A673 (cell line): Measurements from ENCODE around the gene KANSL1. TPM values are rescaled to one million over a fixed set of nuclear protein-coding genes. Genes with fewer than 3 reads are reported as not detected.

Experiments
- BruUV-seq: library from RNA; stranded (reverse); fragments of 400-500 nt; replicated peaks from 2 replicates; lab custom pipeline; 2021; lab: Mats Ljungman, UMichigan
- CTCF ChIA-PET: fragments of 300-600 bp; sonication (Branson Sonifier 250); formaldehyde crosslinking; loops from one replicate; lab custom pipeline; 2022; ENCODE audit warnings: antibody characterized with exemption; lab: Charles Lee
- POLR2A ChIA-PET: fragments of 300-600 bp; sonication (Branson Sonifier 250); formaldehyde crosslinking; loops from one replicate; lab custom pipeline; 2022; ENCODE audit warnings: antibody characterized with exemption; ENCODE audit not compliant: low non-redundant PET; lab: Charles Lee
- DNase-seq: peaks from one replicate; pipeline ENCODE4 v3.0.0-alpha.2; 2015; ENCODE audit warnings: low spot score
- H3K27ac ChIP-seq: fragments of 200-600 bp; sonication (generic); 2 replicates; pipeline ENCODE4 v1.5.1; 2016; ENCODE audit warnings: mixed run types, low read depth, mild to moderate bottlenecking, mixed read lengths, antibody characterized with exemption, low read length; ENCODE audit not compliant: poor library complexity, severe bottlenecking
- H3K27me3 ChIP-seq: fragments of 200-600 bp; sonication (generic); replicated peaks from 2 replicates; pipeline ENCODE4 v1.6.1; 2017; ENCODE audit warnings: mixed run types, low read depth, mild to moderate bottlenecking, mixed read lengths, antibody characterized with exemption, low read length; ENCODE audit not compliant: insufficient read depth, poor library complexity
- H3K36me3 ChIP-seq: fragments of 200-600 bp; sonication (generic); 2 replicates; pipeline ENCODE4 v1.6.1; 2016; ENCODE audit warnings: mixed run types, mild to moderate bottlenecking, mixed read lengths, antibody characterized with exemption, low read length; ENCODE audit not compliant: insufficient read depth, poor library complexity, severe bottlenecking
- H3K4me1 ChIP-seq: fragments of 200-600 bp; sonication (generic); 2 replicates; pipeline ENCODE4 v1.6.1; 2017; ENCODE audit warnings: mixed run types, mild to moderate bottlenecking, mixed read lengths, antibody characterized with exemption, low read length; ENCODE audit not compliant: insufficient read depth, poor library complexity, severe bottlenecking
- H3K4me3 ChIP-seq: fragments of 200-600 bp; sonication (generic); 2 replicates; pipeline ENCODE4 v1.5.1; 2016; ENCODE audit warnings: low read depth, mixed run types, mild to moderate bottlenecking, mixed read lengths, low read length; ENCODE audit not compliant: poor library complexity, severe bottlenecking
- H3K9me3 ChIP-seq: fragments of 200-600 bp; sonication (generic); 2 replicates; pipeline ENCODE4 v1.6.1; 2016; ENCODE audit warnings: mixed run types, low read depth, mild to moderate bottlenecking, mixed read lengths, antibody characterized with exemption, low read length; ENCODE audit not compliant: poor library complexity, severe bottlenecking
- CTCF ChIP-seq: fragments of 300-800, 200-600 bp; sonication (generic); conservative IDR thresholded peaks from 2 replicates; pipeline ENCODE4 v1.5.1; 2017; ENCODE audit warnings: low read depth, mild to moderate bottlenecking, antibody characterized with exemption, low read length, moderate library complexity, mixed read lengths
- EZH2 ChIP-seq: fragments of 200-600 bp; sonication (generic); IDR thresholded peaks from 2 replicates; pipeline ENCODE4 v1.6.1; 2017; ENCODE audit warnings: borderline replicate concordance, low read depth, mild to moderate bottlenecking, mixed read lengths, antibody characterized with exemption, low read length; ENCODE audit not compliant: poor library complexity, severe bottlenecking
- intact Hi-C: fragments of 100-400 bp; cut with micrococcal nuclease; formaldehyde crosslinking; loops from one replicate; pipeline ENCODE4 v1.10.0; 2022; ENCODE audit not compliant: unreplicated experiment
- total RNA-seq: library from RNA; stranded (reverse); gene quantifications from 2 replicates; pipeline ENCODE4 v1.2.3, GENCODE V29; 2021

The KANSL1 gene
- total RNA-seq, 1 experiment from 2014 or later, result 64.9 TPM

- Histone ChIP-seq H3K4me1 (no peaks in the 10 kb centered on the region), H3K27ac (no peak overlapping the region), H3K36me3 (no peaks in the 10 kb centered on the region), H3K4me3 (no peak overlapping the region), H3K27me3 (no peaks in the 10 kb centered on the region), H3K9me3 (no peaks in the 10 kb centered on the region)
- CTCF ChIA-PET, result no interaction called here
- POLR2A ChIA-PET, result no interaction called here
- DNase-seq, result no peak
- TF ChIP-seq EZH2, result no peak
- no peak for TF ChIP-seq CTCF
- intact Hi-C loops, result no loop called here
- no TSS peak for BruUV-seq
Measured at GRCh38 chr17:46059486-46059885, 133.7 kb downstream of the KANSL1 start.

- Histone ChIP-seq H3K9me3 (no peaks in the 10 kb centered on the region), H3K36me3 (no peaks in the 10 kb centered on the region), H3K4me3 (no peak overlapping the region), H3K4me1 (no peaks in the 10 kb centered on the region), H3K27ac (no peak overlapping the region), H3K27me3 (no peaks in the 10 kb centered on the region)
- intact Hi-C loops, result no loop called here
- TF ChIP-seq EZH2, result no peak
- no peak for TF ChIP-seq CTCF
- CTCF ChIA-PET, result no interaction called here
- no peak for DNase-seq
- POLR2A ChIA-PET, result no interaction called here
- no TSS peak for BruUV-seq
Measured at GRCh38 chr17:46057366-46057765, 135.9 kb downstream of the KANSL1 start.

GRCh38 chr17:46056800-46057304 lies 136.4 kb downstream of the KANSL1 start:
- no peak for DNase-seq
- no TSS peak for BruUV-seq
- intact Hi-C loops, result no loop called here
- ChIA-PET POLR2A (no interaction called here), CTCF (no interaction called here)
- no peaks in the 10 kb centered on the region for H3K27me3 ChIP-seq
- H3K4me1 ChIP-seq, result no peaks in the 10 kb centered on the region
- no peak overlapping the region for H3K27ac ChIP-seq
- H3K4me3 ChIP-seq, result no peak overlapping the region
- no peaks in the 10 kb centered on the region for H3K36me3 ChIP-seq
- no peaks in the 10 kb centered on the region for H3K9me3 ChIP-seq
- TF ChIP-seq EZH2, result no peak
- TF ChIP-seq CTCF, result no peak
